ENCODE data around the gene KRT3. TPM values are rescaled to one million over a fixed set of nuclear protein-coding genes. Genes with fewer than 3 reads are reported as not detected.

The KRT3 gene
- total RNA-seq, 2 experiments from 2014 or later, result not detected

GRCh38 chr12:52771505-52771904 is 24.4 kb downstream of the KRT3 start:
- no peak for DNase-seq
- CTCF ChIA-PET, result interaction anchor here (0.6 kb wide), 1 partner anchor 60 kb away, joined by 3 read pairs; no protein-coding TSS in a partner anchor

GRCh38 chr12:52771088-52771487 is 24.8 kb downstream of the KRT3 start:
- no peak for DNase-seq
- intact Hi-C loops (cut with DNase I, micrococcal nuclease), result no loop called here

More at GRCh38 chr12:52771505-52771904, 24.4 kb downstream of the KRT3 start:
- H3K27ac Mint-ChIP-seq, result no peak overlapping the region
- POLR2A ChIA-PET, result no interaction called here
- intact Hi-C loops (cut with DNase I, micrococcal nuclease), result no loop called here
- H3K4me3 Mint-ChIP-seq, result no peak overlapping the region
- H3K27me3 Mint-ChIP-seq, result peaks cover 3% of the 10 kb centered on the region
- no peaks in the 10 kb centered on the region for H3K4me1 Mint-ChIP-seq
- no peak for ATAC-seq
- no peaks in the 10 kb centered on the region for H3K36me3 Mint-ChIP-seq (ENCODE audit: low read depth)
- no peaks in the 10 kb centered on the region for H3K9me3 Mint-ChIP-seq (ENCODE audit: low read depth)

GRCh38 chr12:52769946-52770345 is 26.0 kb downstream of the KRT3 start:
- Mint-ChIP-seq H3K27ac (no peak overlapping the region), H3K9me3 (ENCODE audit: low read depth) (no peaks in the 10 kb centered on the region), H3K4me3 (no peak overlapping the region), H3K36me3 (ENCODE audit: low read depth) (no peaks in the 10 kb centered on the region), H3K27me3 (peaks cover 3% of the 10 kb centered on the region), H3K4me1 (no peaks in the 10 kb centered on the region)
- ChIA-PET CTCF (no interaction called here), POLR2A (interaction anchor here (0.7 kb wide), 1 partner anchor 489 kb away, joined by 5 read pairs; no protein-coding TSS in a partner anchor)
- intact Hi-C loops (cut with DNase I, micrococcal nuclease), result no loop called here
- ATAC-seq (no peak), DNase-seq (no peak)

More at GRCh38 chr12:52771088-52771487, 24.8 kb downstream of the KRT3 start:
- H3K27ac Mint-ChIP-seq, result no peak overlapping the region
- CTCF ChIA-PET, result no interaction called here
- peaks cover 3% of the 10 kb centered on the region for H3K27me3 Mint-ChIP-seq
- ATAC-seq, result no peak
- no peaks in the 10 kb centered on the region for H3K9me3 Mint-ChIP-seq (ENCODE audit: low read depth)
- POLR2A ChIA-PET, result no interaction called here
- H3K4me3 Mint-ChIP-seq, result no peak overlapping the region
- H3K4me1 Mint-ChIP-seq, result no peaks in the 10 kb centered on the region
- no peaks in the 10 kb centered on the region for H3K36me3 Mint-ChIP-seq (ENCODE audit: low read depth)

GRCh38 chr12:52769354-52769753 is 26.6 kb downstream of the KRT3 start:
- Mint-ChIP-seq H3K9me3 (ENCODE audit: low read depth) (no peaks in the 10 kb centered on the region), H3K4me1 (no peaks in the 10 kb centered on the region), H3K4me3 (no peak overlapping the region), H3K27ac (no peak overlapping the region), H3K36me3 (ENCODE audit: low read depth) (no peaks in the 10 kb centered on the region), H3K27me3 (peaks cover 3% of the 10 kb centered on the region)
- POLR2A ChIA-PET, result no interaction called here
- CTCF ChIA-PET, result no interaction called here
- DNase-seq, result no peak
- no peak for ATAC-seq
- intact Hi-C loops (cut with DNase I, micrococcal nuclease), result no loop called here

DNA sequence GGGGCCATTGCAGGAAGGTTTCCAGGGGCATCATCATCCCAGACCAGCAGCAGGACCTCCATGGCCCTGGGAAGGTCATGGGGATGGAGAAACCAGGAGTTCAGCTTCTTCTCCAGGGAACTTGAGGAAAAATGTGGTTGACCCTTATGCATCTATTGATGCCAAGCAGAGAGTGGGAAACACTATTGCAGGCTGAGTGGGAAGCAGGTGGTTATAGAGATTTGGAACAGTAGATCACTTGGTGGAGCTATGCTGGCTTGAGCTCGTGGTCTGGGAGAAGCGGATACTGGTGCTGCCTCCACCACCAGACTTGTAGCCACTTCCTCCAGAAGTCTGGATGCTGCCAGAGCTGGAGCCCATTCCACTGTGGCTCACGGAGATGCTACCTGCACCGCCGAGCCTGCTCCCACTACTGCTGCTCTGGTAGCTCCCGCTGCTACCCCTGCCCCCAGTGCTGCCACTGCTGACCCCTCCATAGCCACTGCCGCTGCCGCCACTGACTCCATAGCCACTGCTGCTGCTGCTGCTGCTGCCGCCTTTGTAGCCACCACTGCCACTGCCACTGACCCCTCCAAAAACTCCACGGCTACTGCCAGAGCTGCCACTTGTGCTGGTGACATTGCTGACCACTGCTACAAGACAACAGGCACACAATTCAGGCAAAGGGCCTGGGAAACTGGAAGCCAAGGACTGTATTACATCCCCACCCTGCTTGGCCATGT is 27.3 kb downstream of the KRT3 start:
- H3K9me3 Mint-ChIP-seq (ENCODE audit: low read depth), result no peaks in the 10 kb centered on the region
- ATAC-seq (no peak), DNase-seq (no peak)
- H3K36me3 Mint-ChIP-seq (ENCODE audit: low read depth), result no peaks in the 10 kb centered on the region
- no peak overlapping the region for H3K27ac Mint-ChIP-seq
- intact Hi-C loops (cut with DNase I, micrococcal nuclease), result no loop called here
- no peaks in the 10 kb centered on the region for H3K4me1 Mint-ChIP-seq
- CTCF ChIA-PET, result no interaction called here
- POLR2A ChIA-PET, result interaction anchor here (0.6 kb wide), 1 partner anchor 371 kb away, joined by 6 read pairs; no protein-coding TSS in a partner anchor
- peaks cover 3% of the 10 kb centered on the region for H3K27me3 Mint-ChIP-seq
- no peak overlapping the region for H3K4me3 Mint-ChIP-seq

GRCh38 chr12:52767427-52767826 is 28.5 kb downstream of the KRT3 start:
- Mint-ChIP-seq H3K9me3 (ENCODE audit: low read depth) (peaks cover under 1% of the 10 kb centered on the region), H3K27ac (no peak overlapping the region), H3K4me1 (no peaks in the 10 kb centered on the region), H3K4me3 (no peak overlapping the region), H3K36me3 (ENCODE audit: low read depth) (no peaks in the 10 kb centered on the region), H3K27me3 (peaks cover 3% of the 10 kb centered on the region)
- no peak for DNase-seq
- ChIA-PET CTCF (no interaction called here), POLR2A (no interaction called here)
- intact Hi-C loops (cut with DNase I, micrococcal nuclease), result no loop called here
- ATAC-seq, result no peak

- ChIA-PET POLR2A (no interaction called here), CTCF (interaction anchor here (0.7 to 0.8 kb wide), 2 partner anchors 975 to 1829 kb away, joined by 3 read pairs; no protein-coding TSS in a partner anchor)
- Mint-ChIP-seq H3K27me3 (peaks cover 3% of the 10 kb centered on the region), H3K9me3 (ENCODE audit: low read depth) (peaks cover 3% of the 10 kb centered on the region), H3K27ac (no peak overlapping the region), H3K4me1 (no peaks in the 10 kb centered on the region), H3K36me3 (ENCODE audit: low read depth) (no peaks in the 10 kb centered on the region), H3K4me3 (no peak overlapping the region)
- no peak for DNase-seq
- intact Hi-C loops (cut with DNase I, micrococcal nuclease), result no loop called here
- no peak for ATAC-seq
These were observed 28.9 kb downstream of the KRT3 start for GRCh38 chr12:52767020-52767379.

- H3K4me1 Mint-ChIP-seq, result no peaks in the 10 kb centered on the region
- no peak overlapping the region for H3K4me3 Mint-ChIP-seq
- ChIA-PET CTCF (interaction anchor here (0.7 to 0.8 kb wide), 2 partner anchors 974 to 1829 kb away, joined by 3 read pairs; no protein-coding TSS in a partner anchor), POLR2A (no interaction called here)
- H3K9me3 Mint-ChIP-seq (ENCODE audit: low read depth), result peaks cover 5% of the 10 kb centered on the region
- no peaks in the 10 kb centered on the region for H3K36me3 Mint-ChIP-seq (ENCODE audit: low read depth)
- ATAC-seq (no peak), DNase-seq (no peak)
- H3K27me3 Mint-ChIP-seq, result peaks cover 3% of the 10 kb centered on the region
- no peak overlapping the region for H3K27ac Mint-ChIP-seq
- intact Hi-C loops (cut with DNase I, micrococcal nuclease), result no loop called here
These were observed 29.4 kb downstream of the KRT3 start for GRCh38 chr12:52766351-52767019.

- Mint-ChIP-seq H3K4me1 (no peaks in the 10 kb centered on the region), H3K27me3 (peaks cover 3% of the 10 kb centered on the region), H3K9me3 (ENCODE audit: low read depth) (peaks cover 12% of the 10 kb centered on the region), H3K27ac (no peak overlapping the region), H3K36me3 (ENCODE audit: low read depth) (no peaks in the 10 kb centered on the region), H3K4me3 (no peak overlapping the region)
- ChIA-PET CTCF (no interaction called here), POLR2A (no interaction called here)
- DNase-seq, result no peak
- intact Hi-C loops (cut with DNase I, micrococcal nuclease), result no loop called here
- ATAC-seq, result no peak
These were observed 30.2 kb downstream of the KRT3 start for GRCh38 chr12:52765702-52766101.

- Mint-ChIP-seq H3K27me3 (no peaks in the 10 kb centered on the region), H3K4me1 (no peaks in the 10 kb centered on the region), H3K9me3 (ENCODE audit: low read depth) (peaks cover 13% of the 10 kb centered on the region), H3K27ac (no peak overlapping the region), H3K36me3 (ENCODE audit: low read depth) (no peaks in the 10 kb centered on the region), H3K4me3 (no peak overlapping the region)
- DNase-seq (no peak), ATAC-seq (no peak)
- CTCF ChIA-PET, result interaction anchor here (0.8 to 1.7 kb wide), 4 partner anchors 9 to 121 kb away, joined by 3 to 6 read pairs (median 4); no protein-coding TSS in a partner anchor
- intact Hi-C loops (cut with DNase I, micrococcal nuclease), result no loop called here
- POLR2A ChIA-PET, result no interaction called here
These were observed 31.9 kb downstream of the KRT3 start for GRCh38 chr12:52763991-52764390.

GRCh38 chr12:52763036-52763659 is 32.8 kb downstream of the KRT3 start:
- Mint-ChIP-seq H3K36me3 (ENCODE audit: low read depth) (no peaks in the 10 kb centered on the region), H3K4me3 (no peak overlapping the region), H3K9me3 (ENCODE audit: low read depth) (peaks cover 13% of the 10 kb centered on the region), H3K27me3 (no peaks in the 10 kb centered on the region), H3K4me1 (no peaks in the 10 kb centered on the region), H3K27ac (no peak overlapping the region)
- DNase-seq, result no peak
- ChIA-PET POLR2A (no interaction called here), CTCF (interaction anchor here (0.6 to 1.7 kb wide), 2 partner anchors 116 to 355 kb away, joined by 3 to 5 read pairs; no protein-coding TSS in a partner anchor)
- intact Hi-C loops (cut with DNase I, micrococcal nuclease), result no loop called here
- no peak for ATAC-seq

- H3K27me3 Mint-ChIP-seq, result no peaks in the 10 kb centered on the region
- H3K9me3 Mint-ChIP-seq (ENCODE audit: low read depth), result peaks cover 13% of the 10 kb centered on the region
- CTCF ChIA-PET, result no interaction called here
- POLR2A ChIA-PET, result no interaction called here
- H3K4me3 Mint-ChIP-seq, result no peak overlapping the region
- DNase-seq, result no peak
- no peaks in the 10 kb centered on the region for H3K4me1 Mint-ChIP-seq
- ATAC-seq, result no peak
- H3K36me3 Mint-ChIP-seq (ENCODE audit: low read depth), result no peaks in the 10 kb centered on the region
- no peak overlapping the region for H3K27ac Mint-ChIP-seq
- intact Hi-C loops (cut with DNase I, micrococcal nuclease), result no loop called here
These were observed 34.1 kb downstream of the KRT3 start for GRCh38 chr12:52761802-52762201.
